ENCODE measurements around the gene CAMKK2.

CAMKK2 gene

GRCh38 chr12:121189619-121190155 lies 106.8 kb downstream of the CAMKK2 start:
- no peak for DNase-seq

- DNase-seq, result no peak
These were observed 107.4 kb downstream of the CAMKK2 start for GRCh38 chr12:121189131-121189530.

GRCh38 chr12:121188227-121188626 lies 108.3 kb downstream of the CAMKK2 start:
- DNase-seq, result no peak
